Small intestine (tissue), 7 donors: ENCODE results near the gene ZNF219. TPM values are rescaled to one million over a fixed set of nuclear protein-coding genes. Genes with fewer than 3 reads are reported as not detected.
A peak's percentile ranks its signal among the peaks of the same experiment; 100 is the strongest.

ENCODE experiments used
- DNase-seq, 2 donors: peaks; one replicate each; pipeline versions ENCODE4 v3.0.0 to v3.0.0-alpha.2; 2013
- FAIRE-seq: peaks from 2 replicates; lab custom pipeline; 2012; peaks lifted over from hg19 to GRCh38; lab: Jason Lieb, UNC
- H3K27ac ChIP-seq, 3 donors: one replicate each; pipeline ENCODE4 v1.5.1; 2013; ENCODE audit warnings: low read length in 2 of 3, mild to moderate bottlenecking in 2 of 3, control low read depth in 1 of 3, inconsistent platforms in 1 of 3, low read depth in 1 of 3, moderate library complexity in 1 of 3
- H3K27me3 ChIP-seq, 3 donors: one replicate each; pipeline ENCODE4 v1.6.1; 2013; ENCODE audit warnings: low read length in 3 of 3, inconsistent platforms in 1 of 3; ENCODE audit not compliant: control insufficient read depth in 3 of 3, insufficient read depth in 3 of 3
- H3K36me3 ChIP-seq, 3 donors: one replicate each; pipeline ENCODE4 v1.6.1; 2013; ENCODE audit warnings: low read length in 3 of 3, inconsistent platforms in 1 of 3, low read depth in 1 of 3, mild to moderate bottlenecking in 1 of 3, moderate library complexity in 1 of 3; ENCODE audit not compliant: control insufficient read depth in 3 of 3, insufficient read depth in 2 of 3
- H3K4me1 ChIP-seq, 3 donors: one replicate each; pipeline ENCODE4 v1.6.1; 2013; ENCODE audit warnings: low read length in 2 of 3, inconsistent platforms in 1 of 3, low read depth in 1 of 3, mild to moderate bottlenecking in 1 of 3, moderate library complexity in 1 of 3; ENCODE audit not compliant: control insufficient read depth in 3 of 3, insufficient read depth in 2 of 3
- H3K4me3 ChIP-seq, 3 donors: one replicate each; pipeline ENCODE4 v1.5.1; 2013; ENCODE audit warnings: low read length in 3 of 3, control low read depth in 1 of 3, inconsistent platforms in 1 of 3, low read depth in 1 of 3, mild to moderate bottlenecking in 1 of 3, moderate library complexity in 1 of 3
- H3K9me3 ChIP-seq, 2 donors: one replicate each; pipeline ENCODE4 v1.6.1; 2013; ENCODE audit warnings: low read depth in 1 of 2, low read length in 1 of 2; ENCODE audit not compliant: control insufficient read depth in 2 of 2, insufficient read depth in 1 of 2
- whole genome bisulfite sequencing, 3 donors: extraction: QIAGEN DNeasy Blood & Tissue Kit; methylation state at CpG; one replicate each; pipeline ENCODE4 v1.1.7; 2013; 5-methylcytosine and 5-hydroxymethylcytosine counted together
- polyA plus RNA-seq, 4 donors: library from polyadenylated mRNA; stranded (reverse) in 3 of 4; unstranded in 1 of 4; fragments of 200-250 nt in 3 of 4; fragments of 120-200 nt in 1 of 4; gene quantifications; one replicate each; pipeline versions ENCODE4 v1.2.1 to v1.2.3, GENCODE V29; 2013
- donor health status: healthy with polysubstance abuse.
- donor health status: control.
- donor health status: control.
- donor health status: Bipolar disorder and iron deficiency.
- donor health status: healthy.

Gene ZNF219
- polyA plus RNA-seq, 4 donors, result 42.4 to 69.8 (median 59.6) TPM

DNA sequence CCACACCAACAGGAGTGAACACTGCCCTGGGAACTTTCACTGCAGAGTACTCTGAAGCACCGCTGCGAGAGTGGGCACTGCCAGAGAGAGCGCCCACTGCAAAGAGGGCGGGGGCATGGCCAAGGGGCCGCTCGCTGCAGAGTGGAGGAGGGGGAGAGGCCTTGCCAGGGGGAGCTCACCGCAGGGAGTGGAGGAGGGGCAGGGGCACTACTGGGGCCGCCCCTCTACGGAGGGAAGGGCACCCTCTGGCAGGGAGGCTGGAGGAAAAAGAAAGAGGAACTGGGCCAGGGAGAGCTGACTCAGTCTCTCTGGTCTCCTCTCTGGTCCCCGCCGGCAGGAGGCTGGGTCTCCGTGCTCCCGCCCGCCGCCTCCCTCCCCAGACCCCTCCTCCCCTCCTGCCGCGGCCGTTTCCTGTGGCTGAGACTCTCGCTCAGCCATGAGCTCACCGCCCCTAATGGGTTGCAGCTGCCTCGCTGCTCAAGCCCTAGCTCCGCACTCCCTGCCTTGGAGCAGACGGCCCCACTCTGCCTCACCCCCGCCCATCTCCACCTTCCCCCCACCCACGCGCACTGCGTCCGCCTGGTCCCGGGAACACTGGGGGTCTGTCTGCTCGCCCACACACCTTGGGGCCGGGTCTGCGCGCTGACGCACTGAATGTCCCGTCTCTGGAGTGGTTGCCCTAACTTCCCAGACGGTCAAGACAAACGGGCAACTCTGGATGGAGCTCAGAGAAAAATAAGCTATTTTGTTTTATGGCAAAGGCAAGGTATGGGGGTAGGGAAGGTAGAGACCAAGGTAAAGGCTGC lies 27.0 kb downstream of the ZNF219 start:
- Histone ChIP-seq H3K4me1 (peaks cover 0 to 14% (median 4%) of the 10 kb centered on the region in 3 donors), H3K27me3 (peaks cover 0 to 11% (median 0%) of the 10 kb centered on the region in 3 donors), H3K27ac (peak overlapping the region; percentile 57 to 88 (median 84)), H3K4me3 (peak overlapping the region in 2 of 3 donors; percentile 68 to 85), H3K36me3 (peaks cover 0 to 34% (median 2%) of the 10 kb centered on the region in 3 donors), H3K9me3 (no peaks in the 10 kb centered on the region)
- 1 to 2% (median 2%) methylated on average over 29 to 37 of the region's 37 CpGs for WGBS, 3 donors
- DNase-seq, result peak; percentile 51 to 87
- FAIRE-seq, result no peak

- H3K4me3 ChIP-seq, result peak overlapping the region; percentile 67 to 85 (median 68)
- peaks cover 0 to 11% (median 0%) of the 10 kb centered on the region in 3 donors for H3K27me3 ChIP-seq
- H3K9me3 ChIP-seq, result no peaks in the 10 kb centered on the region
- WGBS, 3 donors, result 0 to 1% (median 1%) methylated on average over 23 of the region's 23 CpGs
- DNase-seq, result peak in 1 of 2 donors; percentile 32
- peaks cover 0 to 14% (median 4%) of the 10 kb centered on the region in 3 donors for H3K4me1 ChIP-seq
- no peak for FAIRE-seq
- H3K27ac ChIP-seq, result peak overlapping the region; percentile 57 to 88 (median 84)
- H3K36me3 ChIP-seq, result peaks cover 0 to 30% (median 2%) of the 10 kb centered on the region in 3 donors
Measured at GRCh38 chr14:21070610-21071224, 27.7 kb downstream of the ZNF219 start.

GRCh38 chr14:21070083-21070609 lies 28.3 kb downstream of the ZNF219 start, which contains the start of gene ARHGEF40:
ARHGEF40 (plus strand) TSS chr14:21070304; CDS start chr14:21070397, 93 bp downstream.
- Histone ChIP-seq H3K36me3 (peaks cover 0 to 24% (median 2%) of the 10 kb centered on the region in 3 donors), H3K4me1 (peaks cover 0 to 14% (median 4%) of the 10 kb centered on the region in 3 donors)
- FAIRE-seq, result no peak

GRCh38 chr14:21069388-21070082 lies 28.9 kb downstream of the ZNF219 start:
- peaks cover 0 to 14% (median 4%) of the 10 kb centered on the region in 3 donors for H3K4me1 ChIP-seq
- peaks cover 0 to 11% (median 0%) of the 10 kb centered on the region in 3 donors for H3K27me3 ChIP-seq
- FAIRE-seq (no peak), DNase-seq (peak in 1 of 2 donors; percentile 60)
- 2 to 5% (median 2%) methylated on average over 31 to 40 of the region's 40 CpGs for WGBS, 3 donors
- peak overlapping the region in 2 of 3 donors; percentile 53 to 85 for H3K27ac ChIP-seq
- peaks cover 0 to 18% (median 0%) of the 10 kb centered on the region in 3 donors for H3K36me3 ChIP-seq
- H3K4me3 ChIP-seq, result peak overlapping the region; percentile 36 to 68 (median 62)
- H3K9me3 ChIP-seq, result no peaks in the 10 kb centered on the region

More at GRCh38 chr14:21070083-21070609, 28.3 kb downstream of the ZNF219 start, which contains the start of gene ARHGEF40:
- peaks cover 0 to 11% (median 0%) of the 10 kb centered on the region in 3 donors for H3K27me3 ChIP-seq
- no peaks in the 10 kb centered on the region for H3K9me3 ChIP-seq
- peak within 1 kb of the TSS; percentile 67 to 85 (median 68) for H3K4me3 ChIP-seq
- H3K27ac ChIP-seq, result peak within 1 kb of the TSS; percentile 57 to 88 (median 85)
- WGBS, 3 donors, result 0 to 1% (median 0%) methylated on average over 19 to 63 of the region's 63 CpGs
- peak; percentile 37 to 73 for DNase-seq

GRCh38 chr14:21068521-21069387 lies 29.7 kb downstream of the ZNF219 start:
- FAIRE-seq, result no peak
- peaks cover 0 to 10% (median 0%) of the 10 kb centered on the region in 3 donors for H3K36me3 ChIP-seq
- peaks cover 0 to 11% (median 0%) of the 10 kb centered on the region in 3 donors for H3K27me3 ChIP-seq
- peak; percentile 68 to 75 for DNase-seq
- peaks cover 0 to 14% (median 4%) of the 10 kb centered on the region in 3 donors for H3K4me1 ChIP-seq
- no peaks in the 10 kb centered on the region for H3K9me3 ChIP-seq
- peak overlapping the region in 2 of 3 donors; percentile 53 to 85 for H3K27ac ChIP-seq
- H3K4me3 ChIP-seq, result peak overlapping the region in 2 of 3 donors; percentile 0 to 62
- 3 to 4% (median 3%) methylated on average over 39 to 45 of the region's 45 CpGs for WGBS, 3 donors

- DNase-seq, result no peak
- Histone ChIP-seq H3K9me3 (no peaks in the 10 kb centered on the region), H3K4me1 (peaks cover 0 to 18% (median 4%) of the 10 kb centered on the region in 3 donors), H3K27ac (no peak overlapping the region), H3K36me3 (no peaks in the 10 kb centered on the region), H3K27me3 (peaks cover 0 to 11% (median 0%) of the 10 kb centered on the region in 3 donors), H3K4me3 (no peak overlapping the region)
- WGBS, 3 donors, result 59 to 76% (median 68%) methylated on average over 7 of the region's 7 CpGs
- FAIRE-seq, result no peak
Measured at GRCh38 chr14:21066882-21067502, 31.5 kb downstream of the ZNF219 start.

DNA sequence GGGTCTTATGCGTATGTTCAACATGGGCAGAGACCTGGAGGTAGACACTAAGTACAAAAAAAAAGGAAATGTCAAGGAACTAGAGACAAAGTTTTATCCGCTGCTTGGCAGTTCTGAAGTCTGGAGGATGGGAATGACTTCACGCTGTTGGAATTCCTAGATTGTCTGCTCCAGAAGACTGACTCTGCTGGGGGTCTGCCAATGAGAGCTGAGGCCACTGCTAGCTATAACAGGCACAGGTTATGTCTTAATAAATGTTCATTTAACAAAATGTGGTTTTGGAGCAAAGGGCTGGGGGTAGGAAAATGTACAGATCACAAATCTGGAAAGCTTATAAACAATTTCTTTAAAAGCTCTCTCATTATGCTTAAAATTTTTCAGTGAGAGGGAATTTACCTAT lies 35.0 kb downstream of the ZNF219 start:
- Histone ChIP-seq H3K27ac (no peak overlapping the region), H3K36me3 (no peaks in the 10 kb centered on the region), H3K9me3 (no peaks in the 10 kb centered on the region), H3K4me3 (no peak overlapping the region), H3K4me1 (peaks cover 0 to 4% (median 0%) of the 10 kb centered on the region in 3 donors), H3K27me3 (no peaks in the 10 kb centered on the region)
- no peak for FAIRE-seq
- WGBS, 3 donors, result 71 to 86% (median 83%) methylated on average over 3 of the region's 3 CpGs
- no peak for DNase-seq
